Liver (tissue), 3 donors: ENCODE data around the gene MTCH1.

ENCODE experiments used
- CTCF ChIP-seq: fragments of 150-350 bp; IDR thresholded peaks from 2 replicates; pipeline ENCODE4 v1.5.1; 2017; ENCODE audit warnings: improper control_type of control experiment, low read depth, low read length; ENCODE audit not compliant: missing input control
- GABPA ChIP-seq, 2 donors: IDR thresholded peaks in 1 of 2; conservative IDR thresholded peaks in 1 of 2; 2 replicates each; pipeline ENCODE4 v1.6.1; 2016; ENCODE audit warnings: antibody characterized with exemption in 2 of 2, mild to moderate bottlenecking in 1 of 2, moderate library complexity in 1 of 2
- JUND ChIP-seq, 2 donors: IDR thresholded peaks; 2 replicates each; pipeline ENCODE4 v1.6.1; 2016; ENCODE audit warnings: antibody characterized with exemption in 2 of 2
- RAD21 ChIP-seq, 2 donors: IDR thresholded peaks; 2 replicates each; pipeline ENCODE4 v1.6.1; 2016; ENCODE audit warnings: antibody characterized with exemption in 2 of 2, mild to moderate bottlenecking in 2 of 2
- REST ChIP-seq: IDR thresholded peaks from 2 replicates; pipeline ENCODE4 v1.6.1; 2016; ENCODE audit warnings: antibody characterized with exemption, mild to moderate bottlenecking
- RXRA ChIP-seq, 2 donors: IDR thresholded peaks; 2 replicates each; pipeline ENCODE4 v1.6.1; 2017 to 2018; ENCODE audit warnings: antibody characterized with exemption in 2 of 2, mild to moderate bottlenecking in 1 of 2
- donor health status: healthy.
- donor health status: healthy.

GRCh38 chr6:37030599-37030998, 44.6 kb upstream of the MTCH1 start:
- no peak for TF ChIP-seq CTCF
- TF ChIP-seq REST, result no peak
- no peak for TF ChIP-seq RXRA (IDR thresholded peaks at IDR 0.05)
- no peak for TF ChIP-seq JUND (IDR thresholded peaks at IDR 0.05)
- no peak for TF ChIP-seq GABPA (IDR thresholded peaks at IDR 0.05 in 1 of 2, conservative IDR thresholded peaks at IDR 0.05 in 1 of 2)
- no peak for TF ChIP-seq RAD21 (IDR thresholded peaks at IDR 0.05)
